ENCODE data around the gene TAS2R39. TPM values are rescaled to one million over a fixed set of nuclear protein-coding genes. Genes with fewer than 3 reads are reported as not detected.

TAS2R39 gene
- total and polyA plus RNA-seq, 2 of the 4 experiments (the other 2 are of a cell fraction) = not detected

DNA sequence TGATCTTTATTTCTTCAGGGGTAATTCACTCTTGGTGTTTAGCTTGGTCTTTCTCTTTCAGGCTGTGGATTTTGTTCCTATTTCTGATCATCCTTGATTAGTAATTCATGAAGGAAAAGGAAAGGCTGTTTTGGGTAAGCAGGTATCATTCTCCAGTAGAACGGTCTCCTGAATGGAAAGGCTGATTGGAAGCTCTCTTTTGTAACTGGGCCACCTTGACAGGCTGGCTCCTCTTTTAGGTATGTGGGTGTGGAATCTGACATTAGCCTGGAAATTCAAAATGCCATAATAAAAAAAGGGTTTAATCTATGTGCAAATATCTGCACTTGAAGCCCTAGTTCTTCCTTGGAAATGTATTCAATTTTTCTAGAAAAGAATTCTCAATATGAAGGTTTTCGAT is 18.9 kb downstream of the TAS2R39 start:
- Histone ChIP-seq H2AK5ac (ENCODE audit: low read depth, low read length) (no peak overlapping the region), H2AFZ (replicated peaks; ENCODE audit: low read length, poor library complexity) (no peak overlapping the region), H3K23ac (ENCODE audit: low read depth, low read length) (no peak overlapping the region), H3K18ac (ENCODE audit: low read depth, low read length) (no peak overlapping the region), H3K56ac (ENCODE audit: extremely low read depth, insufficient read depth, low read length) (no peak overlapping the region), H3K4me3 (ENCODE audit: insufficient read depth, low read depth, low read length) (no peak overlapping the region), H3K4me1 (ENCODE audit: control insufficient read depth, insufficient read depth, low read length) (no peaks in the 10 kb centered on the region), H4K8ac (ENCODE audit: low read depth in 2 of 2, low read length in 2 of 2) (no peak overlapping the region), H2AK9ac (replicated peaks; ENCODE audit: low read depth, low read length, poor library complexity) (no peak overlapping the region), H3K9me1 (ENCODE audit: insufficient read depth, low read length) (no peaks in the 10 kb centered on the region), H3K4ac (ENCODE audit: low read depth, low read length) (no peak overlapping the region), H3K79me1 (ENCODE audit: low read depth in 1 of 2, low read length in 2 of 2) (no peaks in the 10 kb centered on the region), H3K27me3 (ENCODE audit: control insufficient read depth, insufficient read depth, low read length) (no peaks in the 10 kb centered on the region), H3K4me2 (ENCODE audit: low read depth, low read length) (no peak overlapping the region), H2BK15ac (ENCODE audit: low read depth, low read length) (no peak overlapping the region), H3K9ac (ENCODE audit: low read depth, low read length) (no peak overlapping the region), H3K27ac (ENCODE audit: insufficient read depth, low read length) (no peak overlapping the region), H4K20me1 (ENCODE audit: insufficient read depth, low read length) (no peaks in the 10 kb centered on the region), H4K91ac (ENCODE audit: insufficient read depth, low read depth, low read length) (no peak overlapping the region), H4K5ac (ENCODE audit: low read depth, low read length) (no peak overlapping the region), H2BK120ac (ENCODE audit: low read depth, low read length) (no peak overlapping the region), H3K36me3 (ENCODE audit: control insufficient read depth, insufficient read depth, low read length) (no peaks in the 10 kb centered on the region), H3K9me3 (ENCODE audit: control insufficient read depth, insufficient read depth, low read length) (no peaks in the 10 kb centered on the region), H2BK5ac (ENCODE audit: low read depth, low read length, poor library complexity, severe bottlenecking) (no peak overlapping the region), H3K14ac (replicated peaks; ENCODE audit: low read depth, low read length) (no peak overlapping the region), H2BK20ac (ENCODE audit: low read depth, low read length) (no peak overlapping the region)
- intact Hi-C loops (cut with micrococcal nuclease) (no loop called here), dilution Hi-C loops (cut with HindIII; ENCODE audit: low sequenced_read_pairs, unreplicated experiment) (no loop called here), in situ Hi-C loops (cut with MboI; ENCODE audit: low sequenced_read_pairs) (loop anchor here (25.0 kb wide), 1 partner anchor 865 kb away; no protein-coding TSS in a partner anchor)
- DNase-seq = no peak
- ATAC-seq (ENCODE audit: low read depth) = no peak
- BruUV-seq (replicated peaks) = no TSS peak
- ChIA-PET POLR2A (ENCODE audit: unreplicated experiment) (no interaction called here), CTCF (interaction anchor here (0.6 to 2.6 kb wide), 2 partner anchors 9 to 13 kb away, joined by 4 to 13 read pairs; no protein-coding TSS in a partner anchor)
- no peak for TF ChIP-seq RCOR1 (IDR thresholded peaks at IDR 0.05; ENCODE audit: insufficient replicate concordance, low read length)
- no peak for TF ChIP-seq BHLHE40 (IDR thresholded peaks at IDR 0.05; ENCODE audit: low read depth, low read length)
- TF ChIP-seq RFX5 (IDR thresholded peaks at IDR 0.05; ENCODE audit: low read depth, low read length) = no peak
- TF ChIP-seq CHD1 (IDR thresholded peaks at IDR 0.05; ENCODE audit: low read depth, low read length) = no peak
- TF ChIP-seq CEBPB (IDR thresholded peaks at IDR 0.05; ENCODE audit: low read depth, low read length) = no peak
- TF ChIP-seq, protein P1, sequence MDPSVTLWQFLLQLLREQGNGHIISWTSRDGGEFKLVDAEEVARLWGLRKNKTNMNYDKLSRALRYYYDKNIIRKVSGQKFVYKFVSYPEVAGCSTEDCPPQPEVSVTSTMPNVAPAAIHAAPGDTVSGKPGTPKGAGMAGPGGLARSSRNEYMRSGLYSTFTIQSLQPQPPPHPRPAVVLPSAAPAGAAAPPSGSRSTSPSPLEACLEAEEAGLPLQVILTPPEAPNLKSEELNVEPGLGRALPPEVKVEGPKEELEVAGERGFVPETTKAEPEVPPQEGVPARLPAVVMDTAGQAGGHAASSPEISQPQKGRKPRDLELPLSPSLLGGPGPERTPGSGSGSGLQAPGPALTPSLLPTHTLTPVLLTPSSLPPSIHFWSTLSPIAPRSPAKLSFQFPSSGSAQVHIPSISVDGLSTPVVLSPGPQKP (IDR thresholded peaks at IDR 0.05; ENCODE audit: borderline replicate concordance, low read depth, low read length) = no peak
- WGBS, 2 experiments (ENCODE audit: extremely low coverage in 2 of 2, insufficient read length in 1 of 2) = no CpG with 5 or more reads among the region's 2 CpGs
